Stimulated activated CD8-positive, alpha-beta memory T cell treated with anti-CD3 and anti-CD28 coated beads, Interleukin-4, amount 100 ng/mL, for 48 hours (primary cell): Measurements from ENCODE around the gene PLAGL2.

ENCODE experiments used
- DNase-seq: peaks from one replicate; pipeline ENCODE4 v3.0.0-alpha.2; 2020

Gene PLAGL2

DNA sequence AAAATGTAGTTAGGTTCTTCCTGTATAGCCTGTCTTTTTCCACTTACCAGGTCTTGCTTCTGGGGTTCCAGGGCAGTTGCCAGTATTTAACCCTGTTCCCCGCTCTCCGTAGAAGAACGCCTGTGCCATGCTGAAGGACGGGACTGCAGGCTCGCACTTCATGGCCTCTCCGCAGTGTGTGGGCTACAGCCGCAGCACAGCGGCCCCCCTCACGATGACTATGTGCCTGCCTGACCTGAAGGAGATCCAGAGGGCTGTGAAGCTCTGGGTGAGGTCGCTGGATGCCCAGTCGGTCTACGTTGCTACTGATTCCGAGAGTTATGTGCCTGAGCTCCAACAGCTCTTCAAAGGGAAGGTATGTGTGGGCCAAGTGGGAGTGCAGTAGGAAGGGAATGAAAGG is 23.2 kb upstream of the PLAGL2 start:
- DNase-seq: no peak

DNA sequence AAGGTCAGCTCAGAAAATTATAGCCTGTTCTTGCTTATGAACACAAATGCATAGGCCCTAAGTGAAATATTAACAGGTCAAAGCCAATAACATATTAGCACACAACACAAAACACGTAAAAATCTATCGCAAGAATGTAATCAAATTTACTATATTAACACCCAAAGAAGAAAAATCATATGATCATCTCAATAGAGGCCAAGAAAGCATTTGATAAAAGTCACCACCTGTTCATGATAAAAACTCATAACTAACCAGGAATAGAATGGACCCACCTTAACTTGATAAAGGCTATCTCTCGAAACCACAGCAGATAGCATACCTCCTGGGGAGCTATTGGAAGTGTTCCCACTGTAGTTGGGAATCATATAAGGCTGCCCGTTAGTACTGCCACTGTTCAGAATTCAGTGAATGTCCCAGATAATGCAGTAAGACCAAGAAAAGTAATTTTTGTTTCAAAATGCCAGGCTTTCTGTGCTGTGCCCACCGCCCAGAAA is 21.8 kb upstream of the PLAGL2 start:
- no peak for DNase-seq

DNA sequence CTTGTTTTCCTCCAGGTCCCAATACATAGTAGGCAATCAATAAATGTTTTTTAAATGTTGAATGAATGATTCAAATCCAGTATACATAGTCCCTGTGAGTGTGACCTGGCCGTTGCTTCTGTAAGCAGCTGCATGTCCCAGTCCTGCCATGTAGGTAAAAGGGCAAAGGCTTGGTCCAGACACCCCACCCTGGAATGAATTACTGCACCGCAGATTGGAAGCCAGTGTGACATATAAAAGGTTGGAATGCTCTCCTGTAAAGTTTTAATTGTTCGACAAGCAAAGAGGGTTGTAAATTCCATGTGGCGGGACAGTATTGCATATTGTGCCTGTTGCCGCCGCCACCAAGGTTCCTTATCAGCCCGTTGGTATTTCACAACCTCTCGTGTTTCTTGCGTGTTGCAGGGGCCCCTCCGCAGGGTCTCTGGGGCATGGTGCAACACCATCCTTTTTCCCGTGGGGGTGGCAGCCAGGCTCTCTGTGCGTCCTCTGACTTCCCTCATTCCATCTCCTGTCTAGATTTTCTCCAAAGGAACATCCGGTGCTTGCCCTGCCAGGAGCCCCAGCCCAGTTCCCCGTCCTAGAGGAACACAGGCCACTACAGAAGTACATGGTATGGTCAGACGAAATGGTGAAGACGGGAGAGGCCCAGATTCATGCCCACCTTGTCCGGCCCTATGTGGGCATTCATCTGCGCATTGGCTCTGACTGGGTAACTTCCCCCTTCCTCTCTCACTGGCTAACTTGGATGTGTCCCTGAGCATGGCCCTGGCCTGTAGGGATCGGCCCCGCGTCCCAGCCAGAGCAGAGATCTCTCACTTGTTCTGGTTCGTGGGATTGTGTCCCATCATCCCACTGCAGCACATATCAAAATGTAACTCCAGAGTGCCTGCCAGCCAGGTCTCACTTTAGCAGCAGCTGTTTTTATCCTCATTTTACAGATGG is 20.5 kb upstream of the PLAGL2 start:
- no peak for DNase-seq

DNA sequence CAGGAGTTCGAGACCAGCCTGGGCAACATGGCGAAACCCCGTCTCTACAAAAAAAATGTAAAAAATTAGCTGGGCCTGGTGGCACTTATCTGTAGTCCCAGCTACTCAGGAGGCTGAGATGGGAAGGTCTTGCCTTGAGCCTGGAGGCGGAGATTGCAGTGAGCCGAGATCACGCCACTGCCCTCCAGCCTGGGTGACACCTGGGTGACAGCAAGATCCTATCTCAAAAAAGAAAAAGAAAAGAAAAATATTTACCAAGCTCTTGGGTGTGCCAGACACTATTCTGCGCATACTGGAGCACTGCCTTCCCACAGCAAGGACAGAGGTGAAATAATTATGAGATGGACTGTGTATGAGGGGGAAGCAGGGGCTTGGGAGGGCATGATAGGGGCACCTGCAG is 19.8 kb upstream of the PLAGL2 start:
- no peak for DNase-seq

DNA sequence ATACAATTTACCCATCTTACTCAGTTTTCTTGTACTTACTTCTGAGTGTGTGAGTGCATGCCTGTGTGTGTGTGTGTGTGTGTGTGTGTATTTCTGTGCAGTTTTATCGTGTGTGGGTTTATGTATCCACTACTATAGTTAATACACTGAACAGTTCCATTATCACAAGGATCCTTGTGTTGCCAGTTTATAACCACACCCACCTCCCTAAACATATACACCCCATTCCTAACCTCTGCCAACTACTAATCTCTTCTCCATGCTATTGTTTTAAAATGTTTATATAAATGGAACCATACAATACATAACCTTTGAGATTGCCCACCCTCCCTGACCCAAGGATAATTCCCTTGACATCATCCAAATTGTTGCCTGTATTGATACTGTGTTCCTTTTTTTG is 18.8 kb upstream of the PLAGL2 start:
- no peak for DNase-seq

DNA sequence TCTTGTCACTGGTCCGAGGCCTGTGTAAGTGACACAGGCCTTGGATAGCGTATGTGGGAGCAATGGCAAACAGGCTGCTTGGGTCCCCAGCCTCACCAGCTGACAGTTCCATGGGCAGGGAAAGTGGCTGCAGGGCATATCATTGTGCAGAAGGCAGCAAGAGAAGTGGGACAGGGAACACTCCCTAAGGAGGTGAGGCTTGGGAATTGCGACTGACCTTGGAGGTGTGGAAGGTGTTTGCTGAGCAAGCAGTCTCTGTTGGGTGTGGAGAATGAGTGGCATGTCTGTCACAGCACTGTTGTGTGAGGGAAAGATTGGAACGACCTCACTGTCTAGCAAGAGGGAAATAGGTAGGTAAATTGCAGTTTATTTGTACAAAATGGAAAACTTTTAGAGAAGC is 16.9 kb upstream of the PLAGL2 start:
- no peak for DNase-seq

DNA sequence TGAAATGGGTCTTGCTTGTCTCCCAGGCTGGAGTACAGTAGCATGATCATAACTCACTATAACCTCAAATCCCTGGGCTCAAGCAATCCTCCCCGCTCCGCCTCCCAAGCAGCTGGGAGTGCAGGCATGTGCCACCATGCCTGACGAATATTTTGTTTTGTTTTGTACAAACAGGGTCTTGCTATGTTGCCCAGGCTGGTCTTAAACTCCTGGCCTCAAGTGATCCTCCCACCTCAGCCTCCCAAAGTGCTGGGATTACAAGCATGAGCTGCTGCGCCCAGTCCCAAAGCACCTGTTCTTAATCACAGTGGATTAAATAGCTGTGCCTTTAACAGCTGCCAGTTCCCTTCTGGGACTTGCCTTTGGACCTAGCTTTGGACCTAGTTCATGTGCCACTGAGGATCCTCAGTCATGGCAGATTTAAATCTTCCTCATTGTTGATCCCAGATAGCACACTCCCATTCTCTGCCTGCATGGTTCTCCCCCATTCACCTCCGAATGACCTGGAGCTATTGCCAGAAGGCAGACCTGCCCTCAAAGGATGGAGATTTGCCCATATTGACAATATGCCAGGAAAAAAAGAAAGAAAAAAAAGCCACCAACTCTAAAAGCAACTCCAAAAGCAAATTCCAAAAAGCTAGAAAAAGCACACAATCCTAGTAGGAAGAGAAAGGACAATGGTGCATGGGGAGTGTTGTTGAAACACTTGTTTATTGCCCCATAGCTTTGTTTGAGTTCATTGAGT is 10.8 kb upstream of the PLAGL2 start:
- DNase-seq: no peak

DNA sequence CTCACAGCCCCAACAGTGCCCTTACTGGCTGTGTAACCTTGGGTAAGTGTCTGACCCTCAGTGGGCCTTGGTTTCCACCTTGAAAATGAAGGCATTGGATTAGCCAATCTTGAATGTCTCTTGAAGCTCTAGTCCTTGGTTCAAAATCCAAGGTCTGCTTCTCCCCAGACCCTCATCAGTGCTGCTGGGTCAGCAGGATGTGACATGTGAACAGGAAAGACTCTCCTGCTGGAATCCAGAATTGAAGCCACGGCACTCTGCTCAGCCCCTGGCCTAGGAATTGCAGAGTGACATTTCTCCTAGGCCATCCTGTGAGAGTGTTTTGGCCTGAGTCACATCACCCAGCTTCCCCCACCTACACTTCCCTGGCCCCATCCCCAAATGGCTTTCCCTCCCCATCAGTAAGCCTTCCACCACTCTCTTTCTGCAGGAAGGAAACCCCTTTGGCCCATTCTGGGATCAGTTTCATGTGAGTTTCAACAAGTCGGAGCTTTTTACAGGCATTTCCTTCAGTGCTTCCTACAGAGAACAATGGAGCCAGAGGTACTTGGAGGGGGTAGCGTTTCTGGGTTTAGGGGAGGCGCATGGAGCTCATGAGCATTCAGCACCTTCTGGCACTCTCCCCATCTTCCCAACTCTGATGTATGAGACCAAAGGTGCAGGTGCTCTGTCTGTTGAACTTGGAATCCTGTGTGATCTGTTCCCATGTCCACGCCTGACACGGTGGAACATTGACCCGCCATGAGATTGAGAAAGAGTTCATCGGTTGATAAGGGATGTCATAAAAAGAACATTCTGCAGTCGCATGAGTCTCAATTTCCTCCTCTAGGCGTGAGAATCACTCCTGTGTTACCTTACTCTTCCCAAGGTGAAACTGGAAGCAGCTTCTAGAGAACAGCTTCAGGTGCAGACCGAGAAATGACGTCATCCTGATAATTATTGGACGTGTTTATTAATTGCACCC is 8.9 kb upstream of the PLAGL2 start:
- DNase-seq: no peak

DNA sequence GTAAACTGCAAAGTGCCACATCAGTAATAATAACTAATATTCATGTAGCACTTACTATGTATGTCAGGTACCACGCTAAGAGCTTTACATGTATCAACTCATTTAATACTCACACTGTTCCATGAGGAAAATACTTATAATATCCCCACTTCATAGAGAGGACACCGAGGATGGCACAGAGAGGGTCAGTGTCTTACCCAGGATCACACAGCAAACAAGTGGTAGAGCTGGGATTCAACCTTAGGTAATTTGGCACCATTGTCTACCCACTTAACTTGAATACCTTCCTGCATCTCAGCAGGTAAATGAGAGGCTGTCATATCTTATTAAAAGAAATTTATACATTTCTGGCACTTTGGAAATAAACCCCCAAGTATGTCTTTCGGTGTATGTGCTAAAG is 8.2 kb upstream of the PLAGL2 start:
- DNase-seq: no peak

DNA sequence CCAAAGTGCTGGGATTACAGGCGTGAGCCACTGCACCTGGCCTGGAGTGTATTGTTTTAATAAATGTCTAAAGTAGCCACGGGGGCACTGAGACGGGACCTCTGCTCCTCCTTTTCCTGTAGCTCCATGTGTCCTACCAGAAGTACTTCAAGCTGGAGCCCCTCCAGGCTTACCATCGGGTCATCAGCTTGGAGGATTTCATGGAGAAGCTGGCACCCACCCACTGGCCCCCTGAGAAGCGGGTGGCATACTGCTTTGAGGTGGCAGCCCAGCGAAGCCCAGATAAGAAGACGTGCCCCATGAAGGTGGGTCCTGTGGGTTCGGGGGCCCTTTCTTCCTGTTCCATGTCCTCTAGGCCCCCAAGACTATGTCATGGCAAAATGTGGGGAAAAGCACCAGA is 7.6 kb upstream of the PLAGL2 start:
- DNase-seq: no peak

DNA sequence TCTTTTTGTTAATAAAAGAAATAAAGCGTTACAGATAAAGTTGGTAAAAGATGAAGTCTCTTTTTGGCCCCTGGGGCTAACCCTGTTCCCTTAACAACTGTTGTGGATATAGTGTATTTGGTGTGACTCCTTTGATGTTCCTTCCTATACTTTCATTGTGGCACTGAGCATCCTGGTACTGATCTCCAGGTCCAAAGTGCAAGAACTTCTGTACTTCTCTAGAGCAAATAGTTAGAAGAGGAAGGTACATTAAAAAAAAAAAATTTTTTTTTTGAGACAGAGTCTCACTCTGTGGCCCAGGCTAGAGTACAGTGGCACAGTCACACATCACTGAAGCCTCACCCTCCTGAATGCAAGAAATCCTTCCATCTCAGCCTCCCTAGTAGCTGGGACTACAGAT is 6.3 kb upstream of the PLAGL2 start:
- DNase-seq: no peak

DNA sequence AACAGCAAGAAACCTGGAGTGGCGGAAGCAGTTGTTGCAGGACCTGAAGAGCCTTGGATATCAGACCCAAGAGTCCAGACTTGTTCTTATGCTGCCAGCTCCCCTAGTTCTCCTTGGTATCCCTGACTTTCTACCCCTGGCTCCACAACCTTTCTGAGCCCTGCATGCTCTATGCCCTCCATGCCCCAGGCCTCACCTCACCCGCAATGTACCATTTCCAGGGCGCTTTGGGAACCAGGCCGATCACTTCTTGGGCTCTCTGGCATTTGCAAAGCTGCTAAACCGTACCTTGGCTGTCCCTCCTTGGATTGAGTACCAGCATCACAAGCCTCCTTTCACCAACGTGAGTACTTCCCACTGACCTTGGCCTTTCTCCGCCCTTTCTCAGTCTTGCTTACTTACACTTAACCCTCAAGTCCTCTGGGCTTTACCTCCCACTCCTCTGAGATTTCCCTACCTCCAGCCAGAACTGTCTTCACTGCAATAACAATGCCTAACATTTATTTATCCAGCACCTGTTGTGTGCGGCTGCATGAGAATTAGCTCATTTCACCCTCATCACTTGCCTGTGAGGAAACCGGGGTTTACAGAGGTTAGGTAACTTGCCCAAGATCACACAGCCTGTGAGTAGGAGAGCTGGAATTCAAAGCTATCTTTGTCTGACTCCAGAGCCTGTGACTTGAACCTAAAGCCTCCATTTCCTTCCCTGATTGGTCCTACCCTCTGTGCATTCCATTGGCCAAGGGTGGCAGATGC is 2.5 kb upstream of the PLAGL2 start:
- no peak for DNase-seq

DNA sequence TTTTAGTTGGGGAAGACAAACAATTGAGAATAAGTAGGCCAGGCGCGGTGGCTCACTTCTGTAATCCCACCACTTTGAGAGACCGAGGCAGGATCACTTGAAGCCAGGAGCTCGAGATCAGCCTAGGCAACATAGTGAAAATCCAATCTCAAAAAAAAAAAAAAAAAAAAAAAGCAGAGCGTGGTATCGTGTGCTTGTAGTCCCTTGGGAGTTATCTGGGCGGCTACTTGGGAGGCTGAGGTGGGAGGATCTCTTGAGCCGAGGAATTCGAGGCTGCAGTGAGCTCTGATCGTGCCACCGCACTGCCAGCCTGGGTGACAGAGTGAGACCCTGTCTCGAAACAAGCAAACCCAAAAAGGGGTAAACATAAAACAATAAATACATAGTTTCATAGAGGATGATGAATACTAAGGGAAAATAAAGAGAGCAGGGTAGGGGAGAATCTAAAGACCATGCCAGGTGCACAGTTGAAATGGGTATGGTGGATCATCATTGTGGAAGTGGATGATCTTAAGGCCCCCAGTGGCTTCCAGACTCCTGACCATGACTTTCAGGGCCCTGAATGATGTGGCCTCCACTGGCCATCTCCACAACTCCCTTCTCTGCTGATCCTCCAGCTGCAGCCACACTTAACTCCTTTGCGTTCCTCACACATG is 1.1 kb upstream of the PLAGL2 start:
- no peak for DNase-seq

DNA sequence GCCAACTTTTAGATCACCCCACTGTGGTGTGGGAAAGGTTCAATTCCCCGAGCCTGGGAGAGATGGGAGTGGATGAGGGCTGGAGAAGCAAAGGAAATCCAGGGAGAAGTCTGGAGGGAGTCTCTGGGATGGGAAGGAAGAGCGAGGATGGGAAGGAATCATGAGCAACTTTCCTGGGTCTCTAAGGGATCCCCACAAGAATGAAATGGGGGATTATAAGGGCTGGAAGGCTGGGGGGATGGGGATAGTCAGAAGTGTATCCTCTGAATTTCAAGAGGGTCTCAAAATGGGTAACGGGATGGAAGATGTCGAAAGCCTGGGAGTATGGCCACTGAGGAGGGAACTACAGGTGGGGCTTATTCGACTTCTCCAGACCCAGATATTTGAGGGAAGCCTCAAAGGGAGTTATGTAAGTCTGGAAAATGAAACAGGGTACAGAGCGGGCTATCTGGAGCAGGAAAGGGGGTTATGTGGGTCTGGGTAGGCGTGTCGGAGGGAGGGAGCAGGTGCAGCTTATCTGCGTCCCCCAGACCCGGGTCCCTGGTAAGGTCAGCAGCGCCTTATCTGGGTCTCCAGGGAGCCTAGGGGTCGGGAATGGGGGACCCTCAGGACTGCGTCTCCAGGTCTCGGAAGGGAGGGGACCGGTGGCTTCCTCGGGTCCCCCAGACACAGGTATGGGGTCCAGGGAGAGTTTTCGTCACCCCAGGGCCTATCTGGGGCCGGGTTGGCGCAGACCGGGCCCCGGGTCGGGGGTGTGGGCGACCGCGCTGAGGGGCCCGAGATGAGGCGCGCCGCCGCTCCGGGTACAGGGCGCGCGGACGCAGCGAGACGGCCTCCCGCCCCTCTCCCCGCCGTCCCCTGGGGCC is 550 bp downstream of the PLAGL2 start:
- DNase-seq: peak; percentile 51

DNA sequence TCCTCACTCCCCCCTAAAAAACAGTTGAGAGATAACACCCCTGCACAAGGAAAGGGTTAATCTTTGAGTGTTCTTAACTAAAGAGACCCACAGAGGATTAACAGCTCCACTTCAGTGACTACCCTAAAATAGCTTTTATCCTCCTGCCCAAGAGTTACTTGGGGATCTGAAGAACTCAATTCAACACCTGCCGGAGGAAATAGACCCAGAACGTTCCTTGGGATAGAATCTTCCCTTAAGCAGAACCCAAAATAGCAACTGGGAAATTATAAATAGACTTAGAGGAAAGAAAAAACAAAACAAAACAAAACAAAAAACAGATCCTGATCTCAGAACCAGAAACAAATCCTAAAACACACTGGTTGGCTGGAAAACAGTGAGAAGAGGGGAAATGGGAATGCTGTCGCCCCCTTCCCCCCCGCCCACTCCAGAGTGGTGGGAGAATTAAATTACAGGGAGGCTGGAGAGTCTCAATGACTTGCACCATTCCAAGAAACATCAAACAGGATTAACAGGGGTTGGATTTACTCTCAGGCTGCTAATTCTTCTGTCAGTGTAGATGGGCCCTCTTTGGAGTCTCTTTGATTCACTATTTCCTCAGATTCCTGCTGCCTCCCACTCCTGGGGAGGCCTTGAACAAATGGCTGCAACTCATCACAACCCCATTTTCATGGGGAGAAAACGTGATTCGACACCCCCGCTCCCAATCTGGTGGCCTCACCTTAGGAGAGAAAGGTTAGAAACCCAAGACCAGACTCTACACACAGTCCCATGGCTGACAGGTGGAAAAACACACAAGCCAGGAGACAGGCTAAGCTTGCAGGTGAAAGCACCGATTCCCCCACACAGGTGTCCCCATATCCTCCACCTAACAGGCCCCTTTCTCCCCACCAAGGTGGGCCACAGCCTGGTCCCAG is 1.4 kb downstream of the PLAGL2 start:
- no peak for DNase-seq

DNA sequence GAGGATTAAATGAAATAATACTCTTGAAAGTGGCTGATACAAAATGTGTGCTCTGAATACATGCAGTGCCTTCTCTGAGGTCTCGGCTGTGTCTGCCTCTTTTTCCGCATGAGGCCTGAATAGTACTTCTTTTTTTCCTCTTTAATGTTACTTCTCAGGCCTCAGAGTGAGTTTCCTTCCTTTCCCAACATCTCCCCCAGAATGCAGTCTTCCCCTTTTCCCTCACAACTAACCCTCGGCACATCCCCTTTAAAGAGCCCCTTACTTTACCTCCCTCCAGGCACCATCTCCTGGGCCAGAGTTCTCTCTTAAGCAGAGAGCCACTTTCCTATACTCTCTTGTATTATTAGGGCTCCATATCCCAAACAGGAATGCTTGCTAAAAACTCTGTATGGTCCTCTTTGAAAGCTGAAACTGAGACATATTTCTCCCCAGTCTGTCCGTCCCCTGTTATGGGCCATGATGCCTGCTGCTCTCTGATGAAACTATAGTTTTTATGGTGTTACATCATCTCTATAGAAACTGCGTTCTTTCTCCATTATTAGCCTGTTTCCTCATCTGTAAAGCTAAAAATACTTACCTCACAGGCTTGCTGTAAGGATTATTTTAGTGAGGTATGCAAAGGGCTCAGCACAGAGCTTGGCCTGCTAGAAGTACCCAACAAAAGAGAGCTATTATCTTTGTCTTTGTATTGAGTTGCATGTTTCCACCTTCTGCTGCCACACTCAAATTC is 2.3 kb downstream of the PLAGL2 start:
- DNase-seq: no peak

DNA sequence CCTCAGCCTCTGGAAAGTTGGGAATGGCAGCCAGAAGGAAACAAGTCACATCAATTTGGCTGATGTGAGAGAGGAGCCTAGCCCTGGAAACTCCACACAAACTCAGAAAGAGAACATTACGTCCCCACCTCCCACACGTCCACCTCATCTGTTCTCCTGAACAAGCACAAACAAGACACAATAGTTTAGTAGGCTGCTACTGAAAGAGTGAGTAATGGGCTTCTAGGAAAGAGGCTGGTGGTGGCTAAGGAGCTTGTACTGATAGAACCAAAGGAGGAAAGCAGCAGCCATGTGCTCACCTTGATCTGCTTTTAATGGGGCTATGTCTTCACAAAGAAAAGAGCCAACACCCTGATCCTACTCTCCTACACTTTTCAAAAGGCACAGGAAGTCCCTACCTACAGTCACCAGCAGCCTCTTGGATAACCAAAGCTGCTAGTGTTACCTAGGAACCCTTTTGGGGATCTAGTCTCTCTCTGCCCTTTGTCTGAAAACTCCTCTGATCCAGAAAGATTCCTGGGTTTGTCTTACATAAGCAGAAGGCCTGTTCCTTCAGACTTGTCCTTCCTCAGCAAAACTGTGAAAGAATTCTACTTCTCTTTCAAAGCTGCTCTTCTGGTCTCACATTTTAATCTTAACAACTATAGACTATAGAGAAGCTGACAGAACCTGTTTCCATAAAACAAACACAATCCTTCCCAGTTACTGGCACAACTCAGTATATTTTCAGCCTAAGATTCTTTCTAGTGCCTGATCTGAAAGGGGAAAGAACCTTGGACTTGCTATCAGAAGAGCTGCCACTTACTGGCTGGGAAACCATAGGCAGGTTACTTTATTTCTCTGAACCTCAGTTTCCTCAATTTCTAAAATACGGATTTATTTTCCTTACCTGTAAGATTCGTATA is 3.1 kb downstream of the PLAGL2 start:
- DNase-seq: peak; percentile 86
